ENCODE data around the gene AMOTL1.

The AMOTL1 gene, protein sequence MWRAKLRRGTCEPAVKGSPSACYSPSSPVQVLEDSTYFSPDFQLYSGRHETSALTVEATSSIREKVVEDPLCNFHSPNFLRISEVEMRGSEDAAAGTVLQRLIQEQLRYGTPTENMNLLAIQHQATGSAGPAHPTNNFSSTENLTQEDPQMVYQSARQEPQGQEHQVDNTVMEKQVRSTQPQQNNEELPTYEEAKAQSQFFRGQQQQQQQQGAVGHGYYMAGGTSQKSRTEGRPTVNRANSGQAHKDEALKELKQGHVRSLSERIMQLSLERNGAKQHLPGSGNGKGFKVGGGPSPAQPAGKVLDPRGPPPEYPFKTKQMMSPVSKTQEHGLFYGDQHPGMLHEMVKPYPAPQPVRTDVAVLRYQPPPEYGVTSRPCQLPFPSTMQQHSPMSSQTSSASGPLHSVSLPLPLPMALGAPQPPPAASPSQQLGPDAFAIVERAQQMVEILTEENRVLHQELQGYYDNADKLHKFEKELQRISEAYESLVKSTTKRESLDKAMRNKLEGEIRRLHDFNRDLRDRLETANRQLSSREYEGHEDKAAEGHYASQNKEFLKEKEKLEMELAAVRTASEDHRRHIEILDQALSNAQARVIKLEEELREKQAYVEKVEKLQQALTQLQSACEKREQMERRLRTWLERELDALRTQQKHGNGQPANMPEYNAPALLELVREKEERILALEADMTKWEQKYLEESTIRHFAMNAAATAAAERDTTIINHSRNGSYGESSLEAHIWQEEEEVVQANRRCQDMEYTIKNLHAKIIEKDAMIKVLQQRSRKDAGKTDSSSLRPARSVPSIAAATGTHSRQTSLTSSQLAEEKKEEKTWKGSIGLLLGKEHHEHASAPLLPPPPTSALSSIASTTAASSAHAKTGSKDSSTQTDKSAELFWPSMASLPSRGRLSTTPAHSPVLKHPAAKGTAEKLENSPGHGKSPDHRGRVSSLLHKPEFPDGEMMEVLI

DNA sequence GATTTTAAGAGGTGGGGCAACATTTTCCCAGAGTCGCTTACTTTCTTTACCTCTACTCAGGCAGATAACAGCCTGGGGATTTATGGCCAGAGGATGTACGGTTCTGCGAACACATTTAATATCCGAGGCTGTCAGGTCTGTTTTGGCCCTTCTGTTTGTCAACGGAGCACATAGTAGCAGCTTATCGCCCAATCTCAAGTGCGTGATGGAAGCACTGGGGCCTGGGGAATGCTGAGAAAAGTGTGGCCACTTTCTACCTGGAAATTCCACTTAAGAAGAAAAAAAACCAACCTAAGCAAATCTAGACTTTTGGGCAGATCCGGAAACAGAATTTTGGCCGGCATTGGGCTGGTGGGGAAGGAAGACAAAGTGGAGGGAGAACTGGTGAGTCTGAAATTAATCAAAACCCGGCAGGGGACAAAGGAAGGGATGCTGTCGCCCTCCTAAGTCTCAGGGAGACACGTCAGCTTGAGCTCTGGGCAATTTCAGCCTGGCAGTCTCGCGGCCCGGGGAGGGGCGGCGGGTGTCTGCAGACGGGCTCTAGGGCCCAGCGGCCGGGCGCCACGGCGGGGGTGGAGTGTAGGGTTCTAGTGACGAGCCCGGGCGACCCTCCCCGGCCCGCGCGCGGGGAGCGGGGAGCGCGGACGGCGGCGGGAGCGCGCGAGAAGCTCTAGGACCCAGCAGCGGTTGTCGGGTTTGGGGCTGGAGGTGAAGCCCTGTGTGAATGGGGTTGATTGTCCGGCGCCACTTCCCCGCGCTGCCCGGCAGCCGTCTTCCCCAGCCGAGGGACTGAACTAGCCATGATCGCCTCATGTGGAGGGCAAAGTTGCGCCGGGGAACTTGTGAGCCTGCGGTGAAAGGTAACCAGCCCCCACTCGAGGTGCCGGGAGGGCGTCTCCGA lies at the start of gene AMOTL1:
Gene AMOTL1, plus strand, starts transcription at position 656 of the 901 bp plus-strand sequence. Its CDS starts 156 bp downstream, at position 812.
- DNase-seq: peak; percentile 98

DNA sequence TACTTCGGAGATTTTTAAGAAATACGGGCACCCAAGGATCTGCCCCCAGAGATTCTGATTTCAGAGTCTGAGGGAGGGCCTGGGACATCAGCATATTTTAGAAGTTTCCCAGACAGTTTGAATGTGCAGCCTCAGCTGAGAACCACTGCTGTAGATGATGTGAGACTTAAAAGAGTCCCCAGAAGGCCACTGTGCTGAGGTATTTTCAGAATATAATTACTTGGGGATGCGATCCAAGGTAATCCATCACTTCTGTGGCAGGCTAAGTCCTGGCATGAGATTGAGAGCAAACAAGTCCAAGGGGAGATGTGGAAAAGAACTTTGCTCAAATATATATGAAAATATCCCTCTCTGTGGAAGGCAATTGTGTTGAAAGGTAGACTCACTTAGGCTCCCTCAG lies 48.3 kb upstream of the AMOTL1 start:
- no peak for DNase-seq

DNA sequence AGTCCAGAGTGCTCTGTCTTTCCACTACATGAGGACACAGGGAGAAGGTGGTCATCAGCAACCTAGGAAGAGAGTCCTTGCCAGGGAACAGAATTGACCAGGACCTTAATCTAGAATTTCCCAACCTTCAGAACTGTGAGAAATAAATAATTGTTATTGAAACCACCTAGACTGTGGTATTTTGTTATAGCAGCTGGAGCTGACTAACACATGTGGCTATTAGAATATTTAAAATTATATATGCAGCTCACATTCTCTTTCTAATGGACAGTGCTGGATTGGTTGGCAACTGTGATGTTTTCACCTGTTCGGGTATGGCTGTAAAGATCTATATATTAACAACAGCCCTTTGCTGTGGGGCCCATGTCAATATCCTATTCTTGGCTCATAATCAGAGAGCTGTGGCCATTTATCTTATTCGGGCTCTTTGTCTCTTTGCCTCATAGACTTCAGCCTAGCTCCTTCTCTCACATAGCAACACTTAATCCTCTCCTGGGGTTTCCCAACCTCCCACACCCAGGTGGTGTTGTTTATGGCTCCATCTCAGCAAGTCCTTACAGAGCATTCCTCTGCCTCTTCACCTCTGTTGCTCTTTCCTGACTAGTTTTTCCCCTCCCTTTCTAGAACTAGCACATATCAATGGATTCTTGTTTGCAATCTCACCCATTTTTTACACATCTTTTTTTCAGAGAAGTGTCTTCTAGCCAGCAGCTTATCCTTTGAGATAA lies 46.4 kb upstream of the AMOTL1 start:
- no peak for DNase-seq

DNA sequence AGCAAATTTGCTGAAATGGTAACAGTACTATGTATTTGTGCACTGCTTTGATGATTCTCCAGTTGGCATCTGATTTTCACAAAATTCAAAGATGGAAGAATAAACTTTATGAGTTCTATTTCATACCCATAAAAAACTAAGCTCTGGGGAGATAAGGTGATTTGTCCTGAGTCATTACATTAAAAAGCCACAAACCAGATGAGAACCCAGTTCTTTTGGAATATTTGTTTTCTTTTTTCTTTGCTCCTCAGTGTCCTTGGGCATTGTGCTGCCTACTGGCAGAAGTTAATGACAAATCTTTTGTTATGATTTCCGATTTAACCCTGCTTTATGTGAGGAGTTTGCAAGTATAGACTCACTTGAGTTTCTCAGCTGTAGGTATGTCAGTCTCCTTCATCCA lies 45.4 kb upstream of the AMOTL1 start:
- no peak for DNase-seq

DNA sequence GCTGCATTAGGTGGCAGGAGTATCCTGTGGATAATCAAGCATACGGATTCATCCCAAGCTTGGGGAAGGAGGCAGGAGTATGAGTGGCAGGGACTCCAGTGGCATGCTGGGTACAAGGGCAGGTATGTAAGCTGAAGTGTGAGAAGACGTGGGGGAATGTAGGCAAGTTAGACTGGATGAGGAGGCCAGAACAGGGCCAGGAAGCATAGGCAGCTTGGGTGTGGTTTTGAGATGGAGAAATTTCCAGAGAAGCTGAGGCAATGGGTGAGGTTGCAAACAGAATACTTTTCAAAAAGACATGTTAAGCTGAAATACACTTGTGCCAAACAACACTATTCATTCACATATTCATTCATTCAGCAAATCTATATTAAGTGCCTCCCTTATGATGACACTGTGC lies 43.1 kb upstream of the AMOTL1 start:
- no peak for DNase-seq

DNA sequence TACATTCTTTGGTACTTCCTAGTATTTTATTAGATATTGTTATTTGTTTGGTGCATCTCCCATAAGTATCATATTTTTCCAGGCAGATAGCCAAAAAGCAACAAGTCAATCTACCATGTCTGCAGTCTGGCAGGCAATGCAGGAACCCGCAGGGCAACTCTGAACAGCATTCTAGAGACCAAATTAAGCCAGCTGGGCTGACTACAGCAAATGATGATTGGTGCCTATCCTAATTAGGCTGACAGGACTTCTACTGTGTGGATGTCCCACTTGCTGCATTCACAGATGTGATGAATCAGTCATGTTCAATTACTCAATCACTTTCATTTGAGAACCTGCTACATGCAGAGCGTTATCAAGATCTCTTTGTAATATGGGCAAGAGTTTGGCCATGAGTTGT lies 40.3 kb upstream of the AMOTL1 start:
- peak; percentile 46 for DNase-seq

DNA sequence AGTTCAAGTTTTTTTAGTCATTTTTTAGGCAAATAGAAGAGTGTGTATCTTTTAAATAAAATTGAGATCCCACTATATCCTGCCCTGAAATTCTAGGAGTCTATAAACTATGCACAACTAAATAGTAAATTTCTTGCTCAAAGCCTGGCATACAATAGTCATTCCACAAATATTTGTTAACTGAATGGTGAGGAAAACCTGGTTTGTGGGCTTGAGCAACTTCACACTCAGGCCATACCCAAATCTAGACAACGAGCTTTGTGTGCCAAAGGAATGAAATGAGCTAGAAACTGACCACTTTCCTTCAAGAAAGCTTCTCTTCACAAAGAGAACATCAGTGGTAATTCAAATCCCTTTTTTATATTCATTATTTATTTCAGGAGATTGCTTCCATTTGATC lies 39.6 kb upstream of the AMOTL1 start:
- no peak for DNase-seq

DNA sequence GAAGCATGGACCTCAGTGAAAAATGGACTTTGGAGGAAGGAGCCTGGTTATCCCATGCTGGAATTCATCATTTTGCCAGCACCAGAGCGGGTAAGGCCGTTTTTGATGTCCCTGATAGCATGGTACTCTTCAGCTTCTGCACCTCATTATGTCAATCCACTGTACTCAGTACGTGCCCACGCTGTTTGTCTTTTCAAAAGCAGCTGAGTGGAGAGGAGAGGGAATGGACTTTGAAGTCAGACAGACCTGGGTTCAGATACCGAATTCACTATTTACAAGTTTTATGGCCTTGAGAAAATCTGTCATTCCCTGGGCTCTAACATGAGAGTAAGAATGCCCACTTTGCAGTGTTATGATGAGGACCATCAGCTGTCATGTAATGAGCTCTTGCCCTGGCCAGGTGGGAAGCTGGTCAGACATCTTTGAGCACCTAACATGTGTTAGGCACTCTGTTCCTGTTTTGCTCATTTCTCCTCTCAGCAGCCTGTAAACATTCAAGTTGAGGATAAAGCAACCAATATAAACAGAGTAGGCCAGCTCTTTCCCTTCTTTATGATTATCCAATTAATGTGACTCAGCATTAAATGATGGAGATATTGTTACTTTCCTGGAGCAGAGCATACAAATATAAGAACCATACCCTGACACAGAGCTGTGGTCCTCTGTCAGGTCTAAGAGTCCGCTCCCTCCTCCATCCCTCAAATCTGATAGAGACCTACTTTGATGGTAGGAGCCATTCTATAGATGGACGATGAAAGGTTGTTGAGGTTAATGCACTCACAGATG lies 39.0 kb upstream of the AMOTL1 start:
- no peak for DNase-seq

DNA sequence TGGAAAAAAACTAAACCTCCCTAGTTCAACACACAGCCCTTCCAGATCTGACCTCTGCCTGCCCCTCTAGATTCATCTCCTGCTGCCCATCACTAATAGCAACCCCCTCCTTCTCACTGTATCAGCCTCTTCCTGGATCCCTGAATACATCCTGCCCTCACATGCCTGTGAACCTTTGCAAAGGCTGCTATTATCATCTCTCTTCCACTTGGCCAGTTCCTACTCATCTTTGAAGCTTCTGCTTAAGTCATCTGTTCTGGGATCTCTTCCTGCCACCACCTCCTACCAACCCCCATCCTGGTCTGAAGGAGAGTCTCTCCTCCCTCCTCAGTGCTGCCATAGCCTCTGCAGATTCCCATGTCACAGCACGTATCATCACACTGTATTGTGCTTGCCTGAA lies 38.0 kb upstream of the AMOTL1 start:
- no peak for DNase-seq

DNA sequence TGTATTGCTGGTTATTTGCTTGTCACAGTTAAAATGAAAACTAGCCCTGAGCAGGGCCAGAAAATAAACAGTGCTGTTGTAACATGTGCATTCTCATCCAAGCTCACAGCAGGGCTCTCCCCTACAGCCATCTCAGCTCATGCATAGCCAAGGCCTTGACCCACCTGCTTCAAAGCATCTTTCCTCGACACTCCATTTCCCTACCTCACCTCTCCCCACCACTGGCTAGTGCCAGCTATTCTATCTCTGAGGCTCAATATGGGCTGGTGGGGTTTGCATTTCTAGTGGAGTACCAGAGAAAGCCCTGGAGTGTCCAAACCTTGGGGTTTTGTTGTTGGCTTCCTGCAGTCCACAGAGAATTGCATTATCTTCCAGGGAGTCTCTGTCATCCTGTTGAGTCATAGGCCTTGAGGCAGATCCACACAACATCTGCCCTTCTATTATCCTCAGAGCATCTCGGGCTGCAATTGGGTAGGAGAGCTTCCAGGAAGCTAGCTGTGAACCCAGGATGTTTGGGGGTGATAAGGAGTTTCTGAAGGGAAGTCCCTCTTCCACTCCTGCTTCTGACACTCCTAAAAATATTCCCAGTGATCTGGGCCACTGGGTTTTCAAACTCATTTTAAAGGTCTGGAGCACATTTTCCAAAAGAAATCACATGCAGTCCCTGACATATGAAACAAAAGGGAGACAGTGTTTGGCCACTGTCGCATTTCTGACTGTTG lies 36.1 kb upstream of the AMOTL1 start:
- no peak for DNase-seq

DNA sequence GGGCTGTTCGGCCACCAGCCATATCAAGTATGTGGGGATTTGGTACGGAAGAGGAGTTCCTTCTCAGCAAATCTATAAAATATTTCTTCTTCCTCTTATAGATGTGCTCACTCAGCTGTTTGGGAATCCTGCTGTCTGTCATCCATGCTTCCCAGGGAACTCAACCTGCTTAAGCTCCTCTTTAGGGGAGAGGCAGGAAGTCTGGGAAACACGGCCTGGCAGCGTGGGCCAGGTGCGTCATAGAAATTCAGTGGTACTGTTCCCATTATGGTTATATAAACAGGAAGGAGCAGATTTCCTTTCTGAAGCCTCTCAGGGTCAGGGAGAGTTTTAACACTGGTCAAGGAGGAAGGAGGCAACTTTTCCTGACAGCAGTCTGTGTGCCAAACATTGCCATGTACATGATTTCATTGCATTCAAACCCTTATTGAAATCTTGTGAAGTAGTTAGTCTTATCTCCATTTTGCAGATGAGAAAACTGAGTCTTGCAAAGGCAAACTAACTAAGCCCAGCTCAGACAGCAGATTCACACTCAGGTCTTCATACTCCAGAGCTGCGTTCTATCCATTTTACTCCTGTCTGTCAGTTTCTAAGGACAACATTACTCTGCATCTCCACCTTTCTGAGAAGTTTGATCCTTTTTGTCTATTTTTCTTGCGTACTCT lies 35.4 kb upstream of the AMOTL1 start:
- no peak for DNase-seq

DNA sequence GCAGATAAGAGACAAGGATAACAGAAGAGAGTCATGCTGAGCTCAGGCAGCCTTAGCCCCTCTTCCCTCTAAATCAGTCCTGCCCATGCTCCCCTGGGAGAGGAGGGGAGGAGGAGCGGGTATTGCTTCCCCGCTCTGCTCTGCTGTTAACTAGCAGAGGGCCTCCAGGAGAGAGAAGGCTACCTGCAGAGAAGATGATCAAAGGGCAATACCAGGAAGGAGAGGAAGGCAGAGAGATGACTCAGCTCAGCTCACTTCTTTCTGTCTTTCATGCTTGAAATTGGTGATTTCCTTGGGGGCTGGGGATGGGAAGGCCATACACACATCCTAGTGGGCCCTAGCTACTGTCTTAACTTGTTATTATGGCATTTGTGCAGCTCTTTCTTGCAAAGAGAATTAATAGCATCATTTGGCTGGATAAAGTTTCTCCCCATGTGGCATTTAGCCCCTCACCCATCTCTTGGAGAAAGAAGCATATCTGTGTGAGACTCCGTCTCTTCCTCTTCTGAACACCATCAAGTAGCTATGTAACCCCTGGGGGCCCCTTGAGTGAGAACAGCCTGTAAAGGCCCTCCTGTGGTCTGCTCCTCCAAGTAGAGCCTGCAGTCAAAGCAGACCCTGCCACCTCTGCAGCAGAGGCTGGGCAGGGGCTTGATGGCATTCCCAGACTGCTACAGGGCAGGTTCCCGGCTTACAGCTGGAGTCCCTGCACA lies 33.4 kb upstream of the AMOTL1 start:
- no peak for DNase-seq

DNA sequence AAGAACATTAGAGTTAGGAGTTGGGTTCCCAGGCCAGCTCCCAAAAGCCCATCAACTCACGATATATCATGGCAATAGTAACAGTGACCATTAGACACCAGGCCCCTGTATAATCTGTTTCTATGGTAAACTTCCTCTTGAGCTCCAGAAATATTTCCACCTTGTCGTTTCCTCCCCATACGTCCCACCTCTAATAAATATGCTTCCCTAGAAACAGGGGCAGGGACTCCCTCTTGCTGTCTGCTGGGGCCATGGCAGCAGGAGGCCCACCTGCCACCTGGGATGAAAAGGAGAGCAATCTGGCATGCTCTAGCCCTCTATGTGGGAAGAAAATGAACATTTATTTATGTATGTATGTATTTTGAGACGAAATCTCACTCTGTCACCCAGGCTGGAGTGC lies 32.2 kb upstream of the AMOTL1 start:
- no peak for DNase-seq

DNA sequence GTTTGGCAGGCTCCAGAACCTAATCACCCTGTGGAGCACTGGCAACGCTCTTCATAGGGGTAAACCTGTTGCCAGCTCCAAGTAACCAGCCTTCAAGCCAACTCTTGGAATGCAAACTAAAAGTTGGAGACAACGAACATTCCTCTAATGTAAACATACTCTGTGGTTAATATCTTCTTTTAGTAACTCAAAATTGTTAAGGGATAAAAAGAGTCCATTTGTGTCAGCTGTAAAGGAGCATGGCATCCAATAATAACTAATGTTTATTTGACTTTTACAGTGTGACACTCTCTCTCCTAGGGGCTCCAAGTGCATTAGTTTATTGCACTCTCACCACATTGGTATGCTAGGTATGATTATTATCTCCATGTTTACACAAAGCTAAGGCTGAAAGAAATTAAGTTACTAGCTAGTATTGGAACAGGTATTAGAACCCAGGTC lies 31.0 kb upstream of the AMOTL1 start:
- no peak for DNase-seq

DNA sequence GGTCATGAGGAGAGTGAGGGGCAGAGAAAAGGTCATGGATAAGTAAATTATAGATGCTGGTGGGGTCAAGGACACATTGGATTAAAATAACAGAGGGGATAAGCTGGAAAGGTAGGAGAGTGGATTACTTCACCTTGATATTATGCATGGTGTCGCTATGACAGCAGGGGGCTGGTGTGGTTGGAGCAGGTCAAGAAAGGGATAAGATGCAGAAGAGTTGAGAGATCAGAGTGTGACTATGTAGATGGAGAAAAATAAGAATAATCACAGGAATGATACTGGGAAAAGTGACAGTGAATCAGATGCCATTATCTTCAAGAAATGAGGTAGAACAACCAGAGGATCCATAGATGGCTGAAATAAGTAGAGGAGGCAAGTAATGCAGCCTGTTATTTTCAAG lies 29.4 kb upstream of the AMOTL1 start:
- no peak for DNase-seq

DNA sequence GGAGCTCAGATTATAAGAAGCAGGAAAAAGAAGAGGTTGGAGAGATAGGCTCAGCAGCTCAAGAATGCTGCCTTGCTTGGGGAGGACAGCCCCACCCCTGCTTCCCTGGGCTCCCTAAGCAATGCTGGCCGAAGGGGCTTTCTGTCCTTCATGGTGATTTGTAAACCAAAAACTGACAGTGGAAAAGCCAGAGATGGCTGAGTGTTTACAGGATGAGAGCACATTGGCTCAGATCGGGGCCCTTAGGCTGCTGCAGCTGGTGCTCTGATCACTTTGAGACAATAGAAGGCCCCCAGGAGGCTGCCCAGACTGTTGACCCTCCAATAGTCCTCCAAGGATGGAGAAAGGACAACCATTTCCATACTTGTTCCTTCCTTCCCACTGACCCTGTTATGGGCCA lies 28.8 kb upstream of the AMOTL1 start:
- no peak for DNase-seq

DNA sequence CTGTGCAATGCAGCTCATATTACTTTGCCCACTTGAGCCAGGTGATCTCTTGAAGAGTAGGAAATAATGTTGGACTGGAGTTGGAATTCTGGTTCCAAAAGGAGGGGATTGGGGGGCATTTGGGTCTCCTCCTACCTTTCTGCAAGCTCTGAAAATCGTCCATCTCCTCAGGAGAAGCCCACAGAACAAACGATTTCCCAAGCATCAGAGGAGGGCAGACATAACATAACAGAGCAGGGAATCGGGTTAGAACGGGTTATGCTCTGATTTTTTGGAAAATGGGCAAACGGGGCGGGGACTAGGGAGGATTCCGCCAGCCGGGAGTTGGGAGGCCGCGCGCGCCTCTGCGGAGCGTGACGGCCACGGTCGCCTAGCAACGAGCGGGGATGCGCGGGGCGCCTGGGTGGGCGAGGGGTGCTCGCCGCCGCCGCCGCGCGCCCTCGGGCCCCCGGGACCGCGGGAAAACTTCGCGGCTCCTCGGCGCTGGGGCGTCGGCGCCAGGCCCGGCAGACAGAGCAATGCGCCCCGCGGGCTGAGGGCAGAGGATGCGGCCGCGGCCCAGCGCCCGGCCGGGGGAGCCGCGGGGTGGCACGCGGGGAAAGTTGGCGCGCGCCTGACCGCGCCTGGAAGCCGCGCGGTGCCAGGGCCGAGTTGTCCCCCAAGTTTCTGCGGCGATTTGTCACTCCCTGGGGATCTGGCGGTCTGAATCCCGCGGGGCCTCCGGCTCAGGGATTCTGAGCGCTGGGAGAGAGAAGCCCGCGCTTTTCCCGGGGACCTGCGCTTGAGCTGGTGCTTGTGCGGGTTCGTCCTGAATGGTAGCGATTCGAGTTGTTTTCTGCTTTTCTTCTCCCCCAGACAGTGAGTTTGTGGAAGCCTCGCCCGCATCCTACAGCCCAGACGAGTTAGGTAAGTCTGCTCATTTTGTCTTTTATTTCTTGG lies 27.8 kb upstream of the AMOTL1 start:
- peak; percentile 64 for DNase-seq

DNA sequence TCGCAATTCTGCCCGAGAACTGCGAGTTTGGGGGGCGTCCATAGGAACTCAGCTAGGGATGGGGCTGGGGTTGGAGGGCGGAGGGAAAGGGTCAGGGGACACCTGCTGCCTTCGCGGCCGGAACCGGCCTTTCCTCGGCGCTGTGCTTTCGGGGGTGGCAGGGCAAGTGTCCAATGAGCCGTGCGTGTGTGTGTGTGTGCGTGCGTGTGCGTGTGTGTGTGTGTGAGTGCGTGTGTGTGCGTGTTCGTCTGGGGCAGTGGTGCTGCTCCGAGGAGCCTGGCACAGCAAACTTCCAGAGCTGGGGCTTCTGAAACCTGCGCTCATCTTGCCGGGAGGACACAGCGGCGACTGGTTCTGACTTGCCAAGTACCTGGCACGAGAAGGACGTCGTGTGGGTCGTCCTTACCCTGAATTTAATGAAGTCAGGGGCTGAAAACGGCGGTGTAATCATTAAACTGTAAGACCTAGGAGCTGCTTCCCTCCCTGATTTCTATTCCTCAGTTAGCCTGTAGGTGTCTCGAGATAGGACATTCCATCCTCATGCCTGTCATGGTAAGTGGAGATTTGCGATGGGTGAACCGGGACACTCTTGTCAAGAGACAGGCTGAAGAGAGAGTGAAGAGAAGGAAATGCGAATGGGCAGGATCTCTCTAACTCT lies 27.0 kb upstream of the AMOTL1 start:
- DNase-seq: peak; percentile 75
